H9 (cell line): Measurements from ENCODE around the gene LIPA. TPM values are rescaled to one million over a fixed set of nuclear protein-coding genes. Genes with fewer than 3 reads are reported as not detected.

Experiments
- DNase-seq: peaks from one replicate; pipeline ENCODE4 v3.0.0-alpha.2; 2017
- H2AFZ ChIP-seq: one replicate; pipeline ENCODE4 v1.6.1; 2013; ENCODE audit warnings: mild to moderate bottlenecking, low read length, control low read depth, moderate library complexity
- H2AK5ac ChIP-seq: 2 replicates; pipeline ENCODE4 v1.6.1; 2013; ENCODE audit warnings: low read length, control low read depth, mixed read lengths; ENCODE audit not compliant: insufficient read length
- H2BK120ac ChIP-seq: one replicate; pipeline ENCODE4 v1.6.1; 2013; ENCODE audit warnings: low read depth, mild to moderate bottlenecking, low read length, control low read depth, inconsistent platforms; ENCODE audit not compliant: poor library complexity, severe bottlenecking
- H2BK12ac ChIP-seq: 2 replicates; pipeline ENCODE4 v1.6.1; 2013; ENCODE audit warnings: low read length, control low read depth, mixed read lengths, low read depth; ENCODE audit not compliant: insufficient read length
- H2BK15ac ChIP-seq: 2 replicates; pipeline ENCODE4 v1.6.1; 2013; ENCODE audit warnings: low read depth, low read length, control low read depth
- H2BK20ac ChIP-seq: one replicate; pipeline ENCODE4 v1.6.1; 2013; ENCODE audit warnings: low read depth, mild to moderate bottlenecking, low read length, control low read depth, inconsistent platforms; ENCODE audit not compliant: poor library complexity, severe bottlenecking
- H2BK5ac ChIP-seq: 2 replicates; pipeline ENCODE4 v1.6.1; 2013; ENCODE audit warnings: low read length, control low read depth, mixed read lengths; ENCODE audit not compliant: insufficient read length
- H3K14ac ChIP-seq: 2 replicates; pipeline ENCODE4 v1.6.1; 2013; ENCODE audit warnings: low read length, control low read depth; ENCODE audit not compliant: insufficient read depth
- H3K18ac ChIP-seq: 2 replicates; pipeline ENCODE4 v1.6.1; 2013; ENCODE audit warnings: low read depth, mild to moderate bottlenecking, mixed read lengths, low read length, control low read depth; ENCODE audit not compliant: insufficient read length
- H3K23ac ChIP-seq: 2 replicates; pipeline ENCODE4 v1.6.1; 2013; ENCODE audit warnings: low read length, control low read depth, mixed read lengths, low read depth; ENCODE audit not compliant: insufficient read length
- H3K23me2 ChIP-seq: 2 replicates; pipeline ENCODE4 v1.6.1; 2013; ENCODE audit warnings: low read depth, mild to moderate bottlenecking, mixed read lengths, low read length, control low read depth; ENCODE audit not compliant: insufficient read length, poor library complexity, severe bottlenecking
- H3K27ac ChIP-seq: 2 replicates; pipeline ENCODE4 v1.5.1; 2013; ENCODE audit warnings: low read length, control low read depth, mixed read lengths, low read depth; ENCODE audit not compliant: insufficient read length
- H3K27me3 ChIP-seq: 2 replicates; pipeline ENCODE4 v1.6.1; 2013; ENCODE audit warnings: low read length, control low read depth, inconsistent platforms; ENCODE audit not compliant: insufficient read depth
- H3K4ac ChIP-seq: 2 replicates; pipeline ENCODE4 v1.6.1; 2013; ENCODE audit warnings: low read depth, mild to moderate bottlenecking, control low read depth, inconsistent platforms, low read length, moderate library complexity
- H3K4me1 ChIP-seq: 2 replicates; pipeline ENCODE4 v1.6.1; 2013; ENCODE audit warnings: low read length, control low read depth, inconsistent platforms; ENCODE audit not compliant: insufficient read depth
- H3K4me2 ChIP-seq: 2 replicates; pipeline ENCODE4 v1.6.1; 2013; ENCODE audit warnings: low read length, control low read depth, mixed read lengths; ENCODE audit not compliant: insufficient read length, insufficient read depth
- H3K56ac ChIP-seq: 2 replicates; pipeline ENCODE4 v1.6.1; 2013; ENCODE audit warnings: low read depth, mild to moderate bottlenecking, mixed read lengths, low read length, control low read depth; ENCODE audit not compliant: insufficient read length
- H3K79me1 ChIP-seq: 2 replicates; pipeline ENCODE4 v1.6.1; 2013; ENCODE audit warnings: low read depth, mild to moderate bottlenecking, moderate library complexity, low read length, control low read depth, inconsistent platforms; ENCODE audit not compliant: insufficient read depth, poor library complexity, severe bottlenecking
- H3K79me2 ChIP-seq: 2 replicates; pipeline ENCODE4 v1.6.1; 2013; ENCODE audit warnings: low read length, control low read depth, inconsistent platforms; ENCODE audit not compliant: insufficient read depth
- H3K9ac ChIP-seq: 2 replicates; pipeline ENCODE4 v1.6.1; 2013; ENCODE audit warnings: low read length, control low read depth, mixed read lengths; ENCODE audit not compliant: insufficient read length; ENCODE audit errors: extremely low read depth
- H3K9me3 ChIP-seq: one replicate; pipeline ENCODE4 v1.6.1; 2013; ENCODE audit warnings: low read depth, low read length, inconsistent platforms; ENCODE audit not compliant: control insufficient read depth
- H3T11ph ChIP-seq: one replicate; pipeline ENCODE4 v1.6.1; 2013; ENCODE audit warnings: mild to moderate bottlenecking, low read length, control low read depth, inconsistent platforms
- H4K20me1 ChIP-seq: one replicate; pipeline ENCODE4 v1.6.1; 2013; ENCODE audit not compliant: control insufficient read depth, insufficient read length, insufficient read depth
- H4K5ac ChIP-seq: 2 replicates; pipeline ENCODE4 v1.6.1; 2013; ENCODE audit warnings: low read depth, mild to moderate bottlenecking, mixed read lengths, low read length, control low read depth; ENCODE audit not compliant: insufficient read length
- H4K8ac ChIP-seq: replicated peaks from 2 replicates; pipeline ENCODE4 v1.6.1; 2013; ENCODE audit warnings: low read length, control low read depth, mixed read lengths, low read depth; ENCODE audit not compliant: insufficient read length
- H4K91ac ChIP-seq: 2 replicates; pipeline ENCODE4 v1.6.1; 2013; ENCODE audit warnings: low read depth, mild to moderate bottlenecking, moderate library complexity, mixed read lengths, low read length, control low read depth; ENCODE audit not compliant: insufficient read length
- H3K27ac Mint-ChIP-seq, 3 experiments: 2 replicates in 2 of 3; 3 replicates in 1 of 3; pipeline ENCODE4 v1.8.0; 2020 to 2021; ENCODE audit warnings: mixed read lengths in 3 of 3, mild to moderate bottlenecking in 1 of 3, moderate library complexity in 1 of 3
- H3K27me3 Mint-ChIP-seq: 2 replicates; pipeline ENCODE4 v1.8.0; 2021; ENCODE audit warnings: low read depth, mild to moderate bottlenecking, moderate library complexity, mixed read lengths
- H3K36me3 Mint-ChIP-seq, 3 experiments: 2 replicates in 2 of 3; 3 replicates in 1 of 3; pipeline ENCODE4 v1.8.0; 2020 to 2021; ENCODE audit warnings: low read depth in 3 of 3, mixed read lengths in 3 of 3; ENCODE audit not compliant: insufficient read depth in 1 of 3
- H3K4me1 Mint-ChIP-seq, 2 experiments: 2 replicates each; pipeline ENCODE4 v1.8.0; 2020; ENCODE audit warnings: mixed read lengths in 2 of 2
- H3K4me3 Mint-ChIP-seq, 2 experiments: 2 replicates in 1 of 2; 3 replicates in 1 of 2; pipeline ENCODE4 v1.8.0; 2020 to 2021; ENCODE audit warnings: mild to moderate bottlenecking in 2 of 2, mixed read lengths in 2 of 2, moderate library complexity in 1 of 2
- H3K9me3 Mint-ChIP-seq, 2 experiments: 2 replicates in 1 of 2; 3 replicates in 1 of 2; pipeline ENCODE4 v1.8.0; 2020; ENCODE audit warnings: mild to moderate bottlenecking in 2 of 2, mixed read lengths in 2 of 2, moderate library complexity in 1 of 2
- CTCF ChIP-seq: fragments of 200-600 bp; sonication (generic); conservative IDR thresholded peaks from 3 replicates; pipeline ENCODE4 v1.8.0; 2021; ENCODE audit warnings: antibody characterized with exemption, mild to moderate bottlenecking
- WGBS: extraction: QIAGEN DNeasy Blood & Tissue Kit; methylation state at CpG from one replicate; pipeline ENCODE4 v1.1.7; 2013; ENCODE audit warnings: missing lambda C conversion rate, low lambda C conversion rate, mixed read lengths; ENCODE audit not compliant: insufficient read length; ENCODE audit errors: extremely low coverage; 5-methylcytosine and 5-hydroxymethylcytosine counted together
- total RNA-seq: library from RNA; stranded (reverse); gene quantifications from 2 replicates; pipeline ENCODE4 v1.2.1, GENCODE V29; 2021

Gene LIPA
- total RNA-seq, 1 experiment from 2014 or later: 20.9 TPM

- H4K5ac ChIP-seq: no peak overlapping the region
These were observed 31.9 kb downstream of the LIPA start for GRCh38 chr10:89219513-89220218.

More at GRCh38 chr10:89219513-89220218, 31.9 kb downstream of the LIPA start:
- Histone ChIP-seq H3K4me1 (peaks cover 6% of the 10 kb centered on the region; the same call in 1 of the 2 replicates), H3K9me3 (no peaks in the 10 kb centered on the region), H3K27ac (no peak overlapping the region), H4K20me1 (no peaks in the 10 kb centered on the region), H2AFZ (no peak overlapping the region), H2BK15ac (no peak overlapping the region), H2BK120ac (no peak overlapping the region), H3K56ac (no peak overlapping the region), H3K18ac (no peak overlapping the region), H3K23ac (no peak overlapping the region), H4K91ac (no peak overlapping the region), H2BK20ac (no peak overlapping the region), H3K4ac (no peak overlapping the region), H2AK5ac (no peak overlapping the region), H3K79me1 (no peaks in the 10 kb centered on the region), H3K4me2 (no peak overlapping the region), H3K14ac (no peak overlapping the region), H2BK12ac (no peak overlapping the region), H3K9ac (no peak overlapping the region), H3K79me2 (no peaks in the 10 kb centered on the region), H3K27me3 (no peaks in the 10 kb centered on the region), H2BK5ac (no peak overlapping the region), H3T11ph (no peak overlapping the region), H3K23me2 (no peaks in the 10 kb centered on the region), H4K8ac (no peak overlapping the region)
- DNase-seq: no peak
- WGBS: no CpG with 5 or more reads among the region's 4 CpGs
- Mint-ChIP-seq H3K27me3 (no peaks in the 10 kb centered on the region), H3K27ac (peak overlapping the region in 1 of 3 experiments; percentile 90; a peak in 1 of 7 replicates), H3K36me3 (peaks cover 0 to 5% (median 2%) of the 10 kb centered on the region in 3 experiments; a peak in 1 of 7 replicates), H3K9me3 (no peaks in the 10 kb centered on the region), H3K4me3 (no peak overlapping the region), H3K4me1 (peaks cover 12 to 17% of the 10 kb centered on the region in 2 experiments)
- no peak for TF ChIP-seq CTCF
